GM11168 (cell line): ENCODE measurements around the gene FHIT.

Experiments used
- in situ Hi-C: fragments of 300-500 bp; cut with MboI; formaldehyde crosslinking; loops from one replicate; pipeline ENCODE4 v1.12.0; 2022; ENCODE audit warnings: low sequenced_read_pairs; ENCODE audit not compliant: unreplicated experiment

Gene FHIT

GRCh38 chr3:60752809-60753208 lies 498.4 kb downstream of the FHIT start:
- in situ Hi-C loops, result no loop called here

- in situ Hi-C loops, result no loop called here
Measured at GRCh38 chr3:60746695-60747416, 504.4 kb downstream of the FHIT start.

- in situ Hi-C loops, result no loop called here
Measured at GRCh38 chr3:60746043-60746638, 505.1 kb downstream of the FHIT start.

- in situ Hi-C loops, result no loop called here
Measured at GRCh38 chr3:60743631-60744164, 507.6 kb downstream of the FHIT start.

GRCh38 chr3:60742606-60743145 lies 508.6 kb downstream of the FHIT start:
- in situ Hi-C loops, result no loop called here

GRCh38 chr3:60737633-60738399 lies 513.4 kb downstream of the FHIT start:
- in situ Hi-C loops, result no loop called here

GRCh38 chr3:60730371-60730770 lies 520.9 kb downstream of the FHIT start:
- in situ Hi-C loops, result no loop called here

- in situ Hi-C loops, result no loop called here
Measured at GRCh38 chr3:60729056-60729455, 522.2 kb downstream of the FHIT start.

GRCh38 chr3:60728006-60728405 lies 523.2 kb downstream of the FHIT start:
- in situ Hi-C loops, result no loop called here

- in situ Hi-C loops, result no loop called here
Measured at GRCh38 chr3:60720736-60721135, 530.5 kb downstream of the FHIT start.

GRCh38 chr3:60716573-60716972 lies 534.7 kb downstream of the FHIT start:
- in situ Hi-C loops, result no loop called here

- in situ Hi-C loops, result no loop called here
Measured at GRCh38 chr3:60708191-60708975, 542.9 kb downstream of the FHIT start.

GRCh38 chr3:60707452-60708020 lies 543.7 kb downstream of the FHIT start:
- in situ Hi-C loops, result no loop called here

- in situ Hi-C loops, result no loop called here
Measured at GRCh38 chr3:60703956-60704736, 547.1 kb downstream of the FHIT start.

GRCh38 chr3:60703008-60703407 lies 548.2 kb downstream of the FHIT start:
- in situ Hi-C loops, result no loop called here

- in situ Hi-C loops, result no loop called here
Measured at GRCh38 chr3:60698117-60698516, 553.1 kb downstream of the FHIT start.

- in situ Hi-C loops, result no loop called here
Measured at GRCh38 chr3:60697132-60697531, 554.1 kb downstream of the FHIT start.

GRCh38 chr3:60696428-60697125 lies 554.7 kb downstream of the FHIT start:
- in situ Hi-C loops, result no loop called here
